Liver (tissue), 9 donors: ENCODE measurements around the gene CTDSP2. TPM values are rescaled to one million over a fixed set of nuclear protein-coding genes. Genes with fewer than 3 reads are reported as not detected.
"Not testable (repeated sequence)": the region's sequence is repeated elsewhere in the genome, so short reads cannot be mapped to it uniquely, and the experiment has no call there.

Experiments used
- DNase-seq: peaks from one replicate; pipeline ENCODE4 v3.0.0-alpha.2; 2017; ENCODE audit warnings: low spot score
- H3K27ac ChIP-seq, 2 donors: one replicate each; pipeline ENCODE4 v1.7.0; 2013; ENCODE audit warnings: inconsistent platforms in 2 of 2, low read length in 2 of 2, control low read depth in 1 of 2, low read depth in 1 of 2, mild to moderate bottlenecking in 1 of 2
- H3K27me3 ChIP-seq, 4 donors: one replicate each; pipeline versions ENCODE4 v1.6.1 to v1.7.0; 2013; ENCODE audit warnings: low read length in 3 of 4, inconsistent platforms in 1 of 4, mild to moderate bottlenecking in 1 of 4, moderate library complexity in 1 of 4; ENCODE audit not compliant: control insufficient read depth in 4 of 4, insufficient read depth in 4 of 4
- H3K36me3 ChIP-seq, 4 donors: one replicate each; pipeline versions ENCODE4 v1.6.1 to v1.7.0; 2013; ENCODE audit warnings: low read length in 3 of 4, mild to moderate bottlenecking in 3 of 4, low read depth in 1 of 4, moderate library complexity in 1 of 4; ENCODE audit not compliant: control insufficient read depth in 4 of 4, insufficient read depth in 3 of 4
- H3K4me1 ChIP-seq, 4 donors: one replicate each; pipeline versions ENCODE4 v1.6.1 to v1.7.0; 2013; ENCODE audit warnings: low read length in 3 of 4, mild to moderate bottlenecking in 3 of 4, moderate library complexity in 1 of 4; ENCODE audit not compliant: control insufficient read depth in 4 of 4, insufficient read depth in 4 of 4
- H3K4me3 ChIP-seq, 3 donors: one replicate each; pipeline versions ENCODE4 v1.6.1 to v1.7.0; 2013; ENCODE audit warnings: low read length in 3 of 3, control low read depth in 1 of 3, low read depth in 1 of 3, mild to moderate bottlenecking in 1 of 3
- H3K9ac ChIP-seq, 2 donors: one replicate each; pipeline ENCODE4 v1.7.0; 2013; ENCODE audit warnings: low read length in 2 of 2, mild to moderate bottlenecking in 2 of 2, moderate library complexity in 2 of 2, control low read depth in 1 of 2, low read depth in 1 of 2
- H3K9me3 ChIP-seq, 4 donors: one replicate each; pipeline versions ENCODE4 v1.6.1 to v1.7.0; 2013; ENCODE audit warnings: low read length in 3 of 4; ENCODE audit not compliant: control insufficient read depth in 4 of 4
- FOXA1 ChIP-seq: IDR thresholded peaks from 2 replicates; pipeline ENCODE4 v1.6.1; 2016; ENCODE audit warnings: antibody characterized with exemption
- HNF4A ChIP-seq, 2 donors: conservative IDR thresholded peaks; 2 replicates each; pipeline ENCODE4 v1.6.1; 2016; ENCODE audit warnings: antibody characterized with exemption in 2 of 2, mild to moderate bottlenecking in 2 of 2
- NR2F2 ChIP-seq: IDR thresholded peaks from 2 replicates; pipeline ENCODE4 v1.6.1; 2016; ENCODE audit warnings: antibody characterized with exemption
- RAD21 ChIP-seq, 2 donors: IDR thresholded peaks; 2 replicates each; pipeline ENCODE4 v1.6.1; 2016; ENCODE audit warnings: antibody characterized with exemption in 2 of 2, mild to moderate bottlenecking in 2 of 2
- RXRA ChIP-seq, 2 donors: IDR thresholded peaks; 2 replicates each; pipeline ENCODE4 v1.6.1; 2017 to 2018; ENCODE audit warnings: antibody characterized with exemption in 2 of 2, mild to moderate bottlenecking in 1 of 2
- YY1 ChIP-seq: IDR thresholded peaks from 2 replicates; pipeline ENCODE4 v1.6.1; 2016; ENCODE audit warnings: antibody characterized with exemption, mild to moderate bottlenecking
- WGBS: extraction: QIAGEN DNeasy Blood & Tissue Kit; methylation state at CpG from one replicate; pipeline ENCODE4 v1.1.7; 2013; 5-methylcytosine and 5-hydroxymethylcytosine counted together
- polyA plus RNA-seq, 2 donors: library from polyadenylated mRNA; stranded (reverse) in 1 of 2; unstranded in 1 of 2; fragments of 200-250 nt in 1 of 2; fragments of >200 nt in 1 of 2; fragmentation: Nextera tagmentation in 1 of 2; extraction: Ambion mirVana in 1 of 2; gene quantifications; one replicate each; pipeline versions ENCODE4 v1.2.1 to v1.2.3, GENCODE V29; 2013 to 2015
- total RNA-seq, 2 donors: library from RNA; depleted of rRNA; stranded (reverse); fragments of >200 nt; gene quantifications; one replicate each; pipeline ENCODE4 v1.2.3, GENCODE V29; 2014
- TF ChIP-seq, protein P1 (sequence below): IDR thresholded peaks from 2 replicates; pipeline ENCODE4 v1.6.1; 2016; ENCODE audit warnings: antibody characterized with exemption
- TF ChIP-seq, protein P2 (sequence below): IDR thresholded peaks from 2 replicates; pipeline ENCODE4 v1.6.1; 2016; ENCODE audit warnings: antibody characterized with exemption, mild to moderate bottlenecking
- donor health status: healthy.
- donor health status: healthy.
- donor health status: healthy.
- donor health status: healthy.
- donor health status: healthy.

CTDSP2 gene
- total and polyA plus RNA-seq, 4 donors: 20.1 to 60.9 (median 43.7) TPM

DNA sequence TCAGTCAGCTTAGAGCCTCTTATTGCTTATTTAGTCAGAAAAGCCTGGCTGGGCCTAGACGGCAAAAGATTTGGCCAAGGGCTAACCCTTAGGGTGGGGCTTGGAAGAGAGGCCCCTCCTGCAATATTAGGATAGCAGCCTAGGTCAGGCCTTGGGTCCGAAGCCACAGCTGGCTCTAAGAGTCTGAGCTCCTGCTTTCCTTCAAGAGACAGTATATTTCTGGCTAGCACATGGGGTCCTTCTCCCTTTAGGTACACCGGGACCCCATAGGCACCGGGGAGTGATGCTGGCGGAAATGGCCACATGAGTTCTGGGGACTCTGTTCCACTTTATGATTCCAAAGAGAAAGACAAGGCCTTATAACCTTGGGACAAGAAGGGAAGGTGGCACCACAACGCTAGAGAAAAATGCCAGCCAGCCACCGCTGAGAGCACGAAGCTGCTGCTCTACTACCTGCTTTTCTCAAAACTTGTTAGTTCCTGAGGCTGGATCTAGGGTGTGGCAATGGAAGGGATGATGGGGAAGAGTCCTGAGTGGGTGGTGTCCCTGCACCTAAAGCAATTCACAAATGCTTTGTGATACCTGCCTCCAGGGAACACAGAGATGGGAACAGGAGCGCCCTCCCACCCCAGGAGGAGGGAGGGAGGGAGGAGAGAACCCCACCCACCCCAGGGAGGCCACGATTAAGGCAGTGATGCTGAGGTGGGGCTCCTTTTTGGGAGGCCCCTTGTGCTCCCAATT lies 24.9 kb downstream of the CTDSP2 start:
- no peak overlapping the region for H3K9ac ChIP-seq
- H3K9me3 ChIP-seq: no peaks in the 10 kb centered on the region
- DNase-seq: no peak
- H3K4me1 ChIP-seq: peaks cover 3 to 36% (median 11%) of the 10 kb centered on the region in 4 donors
- H3K4me3 ChIP-seq: no peak overlapping the region
- TF ChIP-seq RAD21 (IDR thresholded peaks at IDR 0.05): no peak
- no peak for TF ChIP-seq FOXA1
- no peak for TF ChIP-seq NR2F2
- no peak overlapping the region for H3K27ac ChIP-seq
- peaks cover 19 to 48% (median 42%) of the 10 kb centered on the region in 4 donors for H3K36me3 ChIP-seq
- no peaks in the 10 kb centered on the region for H3K27me3 ChIP-seq
- 90% methylated on average over 10 of the region's 10 CpGs for WGBS

DNA sequence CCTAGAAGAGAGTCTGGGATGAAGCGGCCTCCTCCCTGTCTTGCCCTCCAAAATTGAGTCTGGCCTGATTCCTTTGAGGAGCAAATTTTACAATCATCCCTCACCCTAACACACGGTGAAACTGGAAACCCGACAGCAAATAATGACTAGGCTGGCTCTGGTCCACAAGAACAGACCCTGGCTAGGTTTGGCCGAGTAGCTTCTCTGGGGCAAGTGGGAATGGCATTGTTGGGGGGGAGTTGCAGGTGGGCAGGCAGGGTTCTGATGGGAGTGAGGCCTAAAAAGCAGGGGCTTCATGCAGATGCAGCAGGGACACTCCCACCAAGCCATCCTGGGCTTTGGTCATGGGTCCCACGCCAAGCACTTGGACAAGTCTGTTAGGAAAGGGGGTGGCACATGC lies 25.5 kb downstream of the CTDSP2 start:
- H3K4me3 ChIP-seq, H3K9ac ChIP-seq, H3K9me3 ChIP-seq, DNase-seq, H3K27me3 ChIP-seq, H3K27ac ChIP-seq: not testable (repeated sequence)
- WGBS: 69% methylated on average over 5 of the region's 5 CpGs
- Histone ChIP-seq H3K4me1 (peaks cover 3 to 37% (median 11%) of the 10 kb centered on the region in 4 donors), H3K36me3 (peaks cover 15 to 41% (median 36%) of the 10 kb centered on the region in 4 donors)

DNA sequence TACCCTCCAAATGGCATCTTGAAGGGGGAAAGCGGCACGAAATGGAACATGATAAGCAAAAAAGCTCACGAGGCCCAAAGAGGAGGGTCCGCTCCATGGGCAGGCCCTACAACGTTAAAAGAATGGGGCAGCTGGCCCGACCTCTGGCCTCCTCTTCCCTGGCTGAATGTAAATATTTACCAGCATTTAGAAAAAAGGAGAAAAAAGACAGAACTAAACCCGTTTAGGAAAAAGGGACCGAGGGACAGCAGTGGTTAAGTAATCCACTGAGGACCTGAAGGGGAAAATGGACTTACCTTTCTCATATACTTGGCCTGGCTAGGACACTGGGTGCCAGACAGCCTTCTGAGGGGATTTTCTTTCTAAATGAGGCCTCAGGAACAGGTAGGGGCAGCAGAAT lies 26.4 kb downstream of the CTDSP2 start:
- H3K9ac ChIP-seq, H3K9me3 ChIP-seq, H3K27ac ChIP-seq, H3K27me3 ChIP-seq, DNase-seq, H3K4me3 ChIP-seq: not testable (repeated sequence)
- Histone ChIP-seq H3K4me1 (peaks cover 3 to 37% (median 13%) of the 10 kb centered on the region in 4 donors), H3K36me3 (peaks cover 14 to 32% (median 27%) of the 10 kb centered on the region in 4 donors)
- WGBS: 50% methylated on average over 8 of the region's 8 CpGs

DNA sequence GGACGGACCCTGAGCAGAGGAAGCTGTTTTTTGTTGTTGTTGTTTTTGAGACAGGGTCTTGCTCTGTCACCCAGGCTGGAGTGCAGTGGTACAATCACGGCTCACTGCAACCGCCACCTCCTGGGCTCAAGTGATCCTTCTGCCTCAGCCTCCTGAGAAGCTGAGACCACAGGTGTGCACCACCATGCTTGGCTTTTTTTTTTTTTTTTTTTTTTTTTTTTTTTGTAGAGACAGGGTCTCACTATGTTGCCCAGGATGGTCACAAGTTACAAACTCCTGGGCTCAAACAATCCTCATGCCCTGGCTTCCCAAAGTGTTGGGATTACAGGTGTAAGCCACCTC lies 28.6 kb downstream of the CTDSP2 start:
- H3K36me3 ChIP-seq: peaks cover 4 to 12% (median 7%) of the 10 kb centered on the region in 4 donors
- not testable (repeated sequence) for H3K27ac ChIP-seq, H3K9ac ChIP-seq, H3K9me3 ChIP-seq, H3K27me3 ChIP-seq, DNase-seq, H3K4me3 ChIP-seq
- 83% methylated on average over 3 of the region's 3 CpGs for WGBS
- H3K4me1 ChIP-seq: peaks cover 6 to 35% (median 14%) of the 10 kb centered on the region in 4 donors

DNA sequence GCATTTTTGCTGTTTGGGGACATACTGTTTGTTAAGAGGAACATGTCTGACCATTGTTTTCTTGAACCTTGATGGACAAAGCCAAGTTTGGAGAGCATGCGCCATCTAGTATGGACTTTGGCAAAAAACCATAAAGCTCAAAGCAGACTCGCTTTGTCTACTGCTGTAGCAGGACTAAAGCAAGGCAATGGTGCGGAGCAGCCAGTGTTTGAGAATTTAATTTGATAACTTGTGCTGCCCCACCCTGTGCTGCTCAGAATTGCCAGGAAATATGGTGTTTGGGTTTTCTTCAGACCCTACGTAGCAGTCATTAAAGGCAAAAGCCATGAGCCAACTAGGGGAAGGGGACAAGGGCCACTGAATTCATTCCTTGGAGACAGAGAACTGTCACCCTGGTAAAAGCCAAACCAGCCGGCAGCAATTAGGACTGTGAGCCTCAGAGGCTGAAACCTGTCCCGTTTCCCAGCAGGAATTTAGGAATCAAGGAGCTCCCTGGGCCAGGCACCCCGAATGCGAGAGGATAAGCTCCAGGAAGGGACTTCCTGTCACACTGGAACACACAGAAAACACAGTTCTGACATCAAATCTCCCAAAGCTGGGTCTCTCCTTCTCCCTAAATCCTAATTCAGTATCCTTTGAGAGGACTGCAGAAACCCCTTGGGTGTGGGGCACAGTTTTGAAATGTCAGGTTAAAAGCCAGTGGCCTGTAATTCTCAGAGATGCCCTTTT lies 29.1 kb downstream of the CTDSP2 start:
- Histone ChIP-seq H3K27ac (no peak overlapping the region), H3K9ac (no peak overlapping the region), H3K27me3 (no peaks in the 10 kb centered on the region), H3K36me3 (peaks cover 0 to 12% (median 6%) of the 10 kb centered on the region in 4 donors), H3K9me3 (no peaks in the 10 kb centered on the region), H3K4me1 (peaks cover 6 to 30% (median 14%) of the 10 kb centered on the region in 4 donors), H3K4me3 (no peak overlapping the region)
- 74% methylated on average over 8 of the region's 8 CpGs for WGBS
- DNase-seq: no peak
- no peak for TF ChIP-seq FOXA1
- TF ChIP-seq, protein P1, sequence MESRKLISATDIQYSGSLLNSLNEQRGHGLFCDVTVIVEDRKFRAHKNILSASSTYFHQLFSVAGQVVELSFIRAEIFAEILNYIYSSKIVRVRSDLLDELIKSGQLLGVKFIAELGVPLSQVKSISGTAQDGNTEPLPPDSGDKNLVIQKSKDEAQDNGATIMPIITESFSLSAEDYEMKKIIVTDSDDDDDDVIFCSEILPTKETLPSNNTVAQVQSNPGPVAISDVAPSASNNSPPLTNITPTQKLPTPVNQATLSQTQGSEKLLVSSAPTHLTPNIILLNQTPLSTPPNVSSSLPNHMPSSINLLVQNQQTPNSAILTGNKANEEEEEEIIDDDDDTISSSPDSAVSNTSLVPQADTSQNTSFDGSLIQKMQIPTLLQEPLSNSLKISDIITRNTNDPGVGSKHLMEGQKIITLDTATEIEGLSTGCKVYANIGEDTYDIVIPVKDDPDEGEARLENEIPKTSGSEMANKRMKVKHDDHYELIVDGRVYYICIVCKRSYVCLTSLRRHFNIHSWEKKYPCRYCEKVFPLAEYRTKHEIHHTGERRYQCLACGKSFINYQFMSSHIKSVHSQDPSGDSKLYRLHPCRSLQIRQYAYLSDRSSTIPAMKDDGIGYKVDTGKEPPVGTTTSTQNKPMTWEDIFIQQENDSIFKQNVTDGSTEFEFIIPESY: no peak
- TF ChIP-seq, protein P2, sequence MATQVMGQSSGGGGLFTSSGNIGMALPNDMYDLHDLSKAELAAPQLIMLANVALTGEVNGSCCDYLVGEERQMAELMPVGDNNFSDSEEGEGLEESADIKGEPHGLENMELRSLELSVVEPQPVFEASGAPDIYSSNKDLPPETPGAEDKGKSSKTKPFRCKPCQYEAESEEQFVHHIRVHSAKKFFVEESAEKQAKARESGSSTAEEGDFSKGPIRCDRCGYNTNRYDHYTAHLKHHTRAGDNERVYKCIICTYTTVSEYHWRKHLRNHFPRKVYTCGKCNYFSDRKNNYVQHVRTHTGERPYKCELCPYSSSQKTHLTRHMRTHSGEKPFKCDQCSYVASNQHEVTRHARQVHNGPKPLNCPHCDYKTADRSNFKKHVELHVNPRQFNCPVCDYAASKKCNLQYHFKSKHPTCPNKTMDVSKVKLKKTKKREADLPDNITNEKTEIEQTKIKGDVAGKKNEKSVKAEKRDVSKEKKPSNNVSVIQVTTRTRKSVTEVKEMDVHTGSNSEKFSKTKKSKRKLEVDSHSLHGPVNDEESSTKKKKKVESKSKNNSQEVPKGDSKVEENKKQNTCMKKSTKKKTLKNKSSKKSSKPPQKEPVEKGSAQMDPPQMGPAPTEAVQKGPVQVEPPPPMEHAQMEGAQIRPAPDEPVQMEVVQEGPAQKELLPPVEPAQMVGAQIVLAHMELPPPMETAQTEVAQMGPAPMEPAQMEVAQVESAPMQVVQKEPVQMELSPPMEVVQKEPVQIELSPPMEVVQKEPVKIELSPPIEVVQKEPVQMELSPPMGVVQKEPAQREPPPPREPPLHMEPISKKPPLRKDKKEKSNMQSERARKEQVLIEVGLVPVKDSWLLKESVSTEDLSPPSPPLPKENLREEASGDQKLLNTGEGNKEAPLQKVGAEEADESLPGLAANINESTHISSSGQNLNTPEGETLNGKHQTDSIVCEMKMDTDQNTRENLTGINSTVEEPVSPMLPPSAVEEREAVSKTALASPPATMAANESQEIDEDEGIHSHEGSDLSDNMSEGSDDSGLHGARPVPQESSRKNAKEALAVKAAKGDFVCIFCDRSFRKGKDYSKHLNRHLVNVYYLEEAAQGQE: no peak
- TF ChIP-seq NR2F2: no peak
- no peak for TF ChIP-seq RXRA (IDR thresholded peaks at IDR 0.05)
- no peak for TF ChIP-seq YY1
- no peak for TF ChIP-seq HNF4A (conservative IDR thresholded peaks at IDR 0.05)
